ENCODE measurements around the gene LCTL. TPM values are rescaled to one million over a fixed set of nuclear protein-coding genes. Genes with fewer than 3 reads are reported as not detected.

Gene LCTL
- polyA plus RNA-seq, 1 of the 3 experiments (the other 2 are of a cell fraction) = 1.9 TPM

- POLR2A ChIA-PET = no interaction called here
- CTCF ChIA-PET = interaction anchor here (1.1 to 1.2 kb wide), 2 partner anchors 19 to 32 kb away, joined by 3 read pairs; no protein-coding TSS in a partner anchor
These were observed 6.3 kb upstream of the LCTL start for GRCh38 chr15:66572146-66572545.

GRCh38 chr15:66570842-66571478 is 5.2 kb upstream of the LCTL start:
- Histone ChIP-seq H3K9ac (no peak overlapping the region), H3K4me1 (ENCODE audit: control insufficient read depth in 1 of 2, insufficient read depth in 2 of 2, low read depth in 1 of 2, low read length in 1 of 2) (peaks cover 0 to 3% of the 10 kb centered on the region in 2 experiments; a peak in 2 of 4 replicates), H3K27me3 (ENCODE audit: insufficient read depth) (no peaks in the 10 kb centered on the region), H3F3A (replicated peaks; ENCODE audit: insufficient read depth) (no peaks in the 10 kb centered on the region), H4K20me1 (ENCODE audit: insufficient read depth) (no peaks in the 10 kb centered on the region), H3K4me2 (no peak overlapping the region), H3K9me3 (no peaks in the 10 kb centered on the region), H3K27ac (ENCODE audit: low read depth in 2 of 2, low read length in 1 of 2) (no peak overlapping the region), H3K4me3 (ENCODE audit: low read depth in 2 of 2, low read length in 1 of 2) (no peak overlapping the region), H3K79me2 (ENCODE audit: insufficient read depth) (no peaks in the 10 kb centered on the region), H2AFZ (ENCODE audit: low read depth) (no peak overlapping the region), H3K9me2 (no peaks in the 10 kb centered on the region), H3K36me3 (replicated peaks in 1 of 2; ENCODE audit: control insufficient read depth in 1 of 2, insufficient read depth in 2 of 2, low read length in 1 of 2) (no peaks in the 10 kb centered on the region)
- 67% methylated on average over 6 of the region's 6 CpGs for WGBS (ENCODE audit: low lambda C conversion rate)
- DNase-seq = no peak
- ChIA-PET CTCF (interaction anchor here (1.2 kb wide), 1 partner anchor 20 kb away, joined by 3 read pairs; no protein-coding TSS in a partner anchor), POLR2A (no interaction called here)
- TF ChIP-seq CTCF (IDR thresholded peaks at IDR 0.05) (no peak), GABPA (IDR thresholded peaks at IDR 0.05; ENCODE audit: low read depth) (no peak), MAX (IDR thresholded peaks at IDR 0.05; ENCODE audit: low read depth) (no peak), PBX3 (IDR thresholded peaks at IDR 0.05) (no peak), ELF1 (IDR thresholded peaks at IDR 0.05) (no peak), TAF1 (IDR thresholded peaks at IDR 0.05; ENCODE audit: borderline replicate concordance, low read depth, low read length) (no peak), CHD2 (IDR thresholded peaks at IDR 0.05; ENCODE audit: low read length, partially characterized antibody) (no peak), RFX5 (IDR thresholded peaks at IDR 0.05; ENCODE audit: low read length) (no peak), USF1 (IDR thresholded peaks at IDR 0.05; ENCODE audit: borderline replicate concordance, low read depth) (no peak), TCF12 (IDR thresholded peaks at IDR 0.05) (no peak), POLR2AphosphoS5 (IDR thresholded peaks at IDR 0.05; ENCODE audit: low read depth, low read length) (no peak), FOSL2 (IDR thresholded peaks at IDR 0.05; ENCODE audit: borderline replicate concordance, low read depth) (no peak), FOXM1 (IDR thresholded peaks at IDR 0.05; ENCODE audit: low read depth) (no peak), YY1 (IDR thresholded peaks at IDR 0.05; ENCODE audit: low read depth) (no peak), FOXJ3 (CRISPR knock-in tag; IDR thresholded peaks at IDR 0.05) (no peak), TEAD4 (IDR thresholded peaks at IDR 0.05; ENCODE audit: borderline replicate concordance, insufficient read depth) (no peak), NRF1 (IDR thresholded peaks at IDR 0.05; ENCODE audit: low read depth, low read length) (no peak), RAD21 (IDR thresholded peaks at IDR 0.05; ENCODE audit: low read length) (no peak), JUND (IDR thresholded peaks at IDR 0.05) (no peak)

More at GRCh38 chr15:66572146-66572545, 6.3 kb upstream of the LCTL start:
- Histone ChIP-seq H3K27ac (ENCODE audit: low read depth in 2 of 2, low read length in 1 of 2) (no peak overlapping the region), H3K9me3 (no peaks in the 10 kb centered on the region), H3K4me2 (no peak overlapping the region), H4K20me1 (ENCODE audit: insufficient read depth) (no peaks in the 10 kb centered on the region), H3K9ac (no peak overlapping the region), H3K4me3 (ENCODE audit: low read depth in 2 of 2, low read length in 1 of 2) (no peak overlapping the region), H2AFZ (ENCODE audit: low read depth) (no peak overlapping the region), H3K36me3 (replicated peaks in 1 of 2; ENCODE audit: control insufficient read depth in 1 of 2, insufficient read depth in 2 of 2, low read length in 1 of 2) (no peaks in the 10 kb centered on the region), H3F3A (replicated peaks; ENCODE audit: insufficient read depth) (no peaks in the 10 kb centered on the region), H3K4me1 (ENCODE audit: control insufficient read depth in 1 of 2, insufficient read depth in 2 of 2, low read depth in 1 of 2, low read length in 1 of 2) (peaks cover 0 to 3% of the 10 kb centered on the region in 2 experiments; a peak in 1 of 4 replicates), H3K79me2 (ENCODE audit: insufficient read depth) (no peaks in the 10 kb centered on the region), H3K9me2 (no peaks in the 10 kb centered on the region), H3K27me3 (ENCODE audit: insufficient read depth) (no peaks in the 10 kb centered on the region)
- TF ChIP-seq FOXM1 (IDR thresholded peaks at IDR 0.05; ENCODE audit: low read depth) = no peak
- no peak for TF ChIP-seq ELF1 (IDR thresholded peaks at IDR 0.05)
- no peak for TF ChIP-seq FOSL2 (IDR thresholded peaks at IDR 0.05; ENCODE audit: borderline replicate concordance, low read depth)
- DNase-seq = peak; percentile 43
- WGBS (ENCODE audit: low lambda C conversion rate) = no CpG with 5 or more reads among the region's 4 CpGs
